Memory B cell (primary cell): ENCODE data around the gene CCDC183.
"Not testable (repeated sequence)": the region's sequence is repeated elsewhere in the genome, so short reads cannot be mapped to it uniquely, and the experiment has no call there.

Experiments
- ATAC-seq: fragments of 150-1000 bp; cut with Tn5 transposase; 2 replicates; pipeline ENCODE4 v1.10.0; 2021; ENCODE audit warnings: low read depth, mild to moderate bottlenecking, moderate library complexity
- DNase-seq, 2 donors: peaks; one replicate each; pipeline ENCODE4 v3.0.0; 2022; ENCODE audit warnings: low spot score in 2 of 2
- H3K27ac Mint-ChIP-seq: one replicate; pipeline ENCODE4 v1.8.0; 2022; ENCODE audit warnings: mild to moderate bottlenecking, moderate library complexity, mixed read lengths
- H3K27me3 Mint-ChIP-seq: one replicate; pipeline ENCODE4 v1.8.0; 2022; ENCODE audit warnings: mixed read lengths
- H3K36me3 Mint-ChIP-seq: one replicate; pipeline ENCODE4 v1.8.0; 2022; ENCODE audit warnings: mild to moderate bottlenecking, mixed read lengths
- H3K4me1 Mint-ChIP-seq: one replicate; pipeline ENCODE4 v1.8.0; 2022; ENCODE audit warnings: mixed read lengths
- H3K4me3 Mint-ChIP-seq: one replicate; pipeline ENCODE4 v1.8.0; 2022; ENCODE audit warnings: mild to moderate bottlenecking, moderate library complexity, mixed read lengths
- H3K9me3 Mint-ChIP-seq: one replicate; pipeline ENCODE4 v1.8.0; 2022; ENCODE audit warnings: mixed read lengths

CCDC183 gene

GRCh38 chr9:136826188-136826541 is 30.0 kb downstream of the CCDC183 start:
- H3K36me3 Mint-ChIP-seq = peaks cover 4% of the 10 kb centered on the region
- H3K27ac Mint-ChIP-seq = no peak overlapping the region
- DNase-seq = no peak
- H3K27me3 Mint-ChIP-seq = no peaks in the 10 kb centered on the region
- ATAC-seq = no peak
- peaks cover 2% of the 10 kb centered on the region for H3K4me1 Mint-ChIP-seq
- H3K9me3 Mint-ChIP-seq = no peaks in the 10 kb centered on the region
- no peak overlapping the region for H3K4me3 Mint-ChIP-seq

- H3K4me3 Mint-ChIP-seq = no peak overlapping the region
These were observed 30.8 kb downstream of the CCDC183 start for GRCh38 chr9:136826703-136827582.

GRCh38 chr9:136827794-136828473 is 31.8 kb downstream of the CCDC183 start:
- ATAC-seq (no peak), DNase-seq (no peak)
- Mint-ChIP-seq H3K4me1 (no peaks in the 10 kb centered on the region), H3K36me3 (peaks cover 5% of the 10 kb centered on the region), H3K4me3 (no peak overlapping the region), H3K27me3 (no peaks in the 10 kb centered on the region), H3K9me3 (no peaks in the 10 kb centered on the region), H3K27ac (no peak overlapping the region)

More at GRCh38 chr9:136826703-136827582, 30.8 kb downstream of the CCDC183 start:
- ATAC-seq = no peak
- Mint-ChIP-seq H3K4me1 (no peaks in the 10 kb centered on the region), H3K36me3 (peaks cover 4% of the 10 kb centered on the region), H3K27me3 (no peaks in the 10 kb centered on the region), H3K27ac (no peak overlapping the region), H3K9me3 (no peaks in the 10 kb centered on the region)
- no peak for DNase-seq

GRCh38 chr9:136828474-136829140 is 32.5 kb downstream of the CCDC183 start:
- Mint-ChIP-seq H3K27me3 (no peaks in the 10 kb centered on the region), H3K27ac (no peak overlapping the region), H3K9me3 (no peaks in the 10 kb centered on the region), H3K4me1 (no peaks in the 10 kb centered on the region), H3K36me3 (peaks cover 3% of the 10 kb centered on the region), H3K4me3 (no peak overlapping the region)
- ATAC-seq (no peak), DNase-seq (no peak)

- Mint-ChIP-seq H3K36me3 (peaks cover 3% of the 10 kb centered on the region), H3K4me3 (no peak overlapping the region), H3K9me3 (no peaks in the 10 kb centered on the region), H3K27ac (no peak overlapping the region), H3K4me1 (no peaks in the 10 kb centered on the region), H3K27me3 (no peaks in the 10 kb centered on the region)
- no peak for ATAC-seq
- no peak for DNase-seq
These were observed 33.3 kb downstream of the CCDC183 start for GRCh38 chr9:136829412-136829811.

GRCh38 chr9:136829981-136830885 is 34.1 kb downstream of the CCDC183 start:
- H3K9me3 Mint-ChIP-seq = no peaks in the 10 kb centered on the region
- no peak for DNase-seq
- H3K36me3 Mint-ChIP-seq = peaks cover 3% of the 10 kb centered on the region
- H3K27ac Mint-ChIP-seq = no peak overlapping the region
- H3K27me3 Mint-ChIP-seq = no peaks in the 10 kb centered on the region
- ATAC-seq = no peak
- no peak overlapping the region for H3K4me3 Mint-ChIP-seq
- H3K4me1 Mint-ChIP-seq = no peaks in the 10 kb centered on the region

GRCh38 chr9:136831002-136831719 is 35.0 kb downstream of the CCDC183 start:
- Mint-ChIP-seq H3K27me3 (no peaks in the 10 kb centered on the region), H3K36me3 (peaks cover 3% of the 10 kb centered on the region), H3K4me3 (no peak overlapping the region), H3K4me1 (no peaks in the 10 kb centered on the region), H3K9me3 (no peaks in the 10 kb centered on the region), H3K27ac (no peak overlapping the region)
- ATAC-seq = no peak
- DNase-seq = no peak

GRCh38 chr9:136831720-136832104 is 35.6 kb downstream of the CCDC183 start:
- no peak for ATAC-seq
- H3K27ac Mint-ChIP-seq = no peak overlapping the region
- H3K36me3 Mint-ChIP-seq = peaks cover 3% of the 10 kb centered on the region
- DNase-seq = no peak
- no peaks in the 10 kb centered on the region for H3K4me1 Mint-ChIP-seq
- H3K4me3 Mint-ChIP-seq = no peak overlapping the region
- H3K9me3 Mint-ChIP-seq = no peaks in the 10 kb centered on the region
- no peaks in the 10 kb centered on the region for H3K27me3 Mint-ChIP-seq

GRCh38 chr9:136832581-136832980 is 36.4 kb downstream of the CCDC183 start:
- Mint-ChIP-seq H3K36me3 (peaks cover 3% of the 10 kb centered on the region), H3K9me3 (no peaks in the 10 kb centered on the region), H3K4me3 (no peak overlapping the region), H3K27ac (no peak overlapping the region), H3K27me3 (no peaks in the 10 kb centered on the region), H3K4me1 (no peaks in the 10 kb centered on the region)
- ATAC-seq (no peak), DNase-seq (no peak)

- not testable (repeated sequence) for H3K36me3 Mint-ChIP-seq, DNase-seq, H3K4me3 Mint-ChIP-seq, H3K27me3 Mint-ChIP-seq, ATAC-seq, H3K27ac Mint-ChIP-seq, H3K4me1 Mint-ChIP-seq, H3K9me3 Mint-ChIP-seq
These were observed 37.4 kb downstream of the CCDC183 start for GRCh38 chr9:136833381-136834048.

GRCh38 chr9:136835162-136835931 is 39.2 kb downstream of the CCDC183 start:
- H3K27me3 Mint-ChIP-seq = no peaks in the 10 kb centered on the region
- H3K9me3 Mint-ChIP-seq = no peaks in the 10 kb centered on the region
- no peak overlapping the region for H3K27ac Mint-ChIP-seq
- ATAC-seq = no peak
- H3K4me3 Mint-ChIP-seq = no peak overlapping the region
- peaks cover 7% of the 10 kb centered on the region for H3K36me3 Mint-ChIP-seq
- no peak for DNase-seq
- no peaks in the 10 kb centered on the region for H3K4me1 Mint-ChIP-seq
